GM12864 (cell line): Measurements from ENCODE around the gene PTRH2.
"Not testable (repeated sequence)": the region's sequence is repeated elsewhere in the genome, so short reads cannot be mapped to it uniquely, and the experiment has no call there.

Experiments used
- DNase-seq: peaks from one replicate; pipeline ENCODE4 v3.0.0-alpha.2; 2011; ENCODE audit warnings: low read depth
- H3K4me3 ChIP-seq: 2 replicates; pipeline ENCODE4 v1.5.1; 2011; ENCODE audit warnings: mild to moderate bottlenecking, low read depth, low read length, control low read depth
- CTCF ChIP-seq: IDR thresholded peaks from 2 replicates; pipeline ENCODE4 v1.5.1; 2011; ENCODE audit warnings: low read depth, mild to moderate bottlenecking, moderate library complexity, low read length, control low read depth, inconsistent platforms; ENCODE audit errors: missing control alignments

The PTRH2 gene

GRCh38 chr17:59675231-59675630, 32.0 kb downstream of the PTRH2 start:
- no peak for DNase-seq
- no peak overlapping the region for H3K4me3 ChIP-seq
- no peak for TF ChIP-seq CTCF

- no peak for DNase-seq
- TF ChIP-seq CTCF: no peak
- no peak overlapping the region for H3K4me3 ChIP-seq
Observed at GRCh38 chr17:59671386-59671785, 35.8 kb downstream of the PTRH2 start.

- no peak for TF ChIP-seq CTCF
- no peak overlapping the region for H3K4me3 ChIP-seq
- no peak for DNase-seq
Observed at GRCh38 chr17:59669944-59670343, 37.3 kb downstream of the PTRH2 start.

GRCh38 chr17:59669411-59669810, 37.8 kb downstream of the PTRH2 start:
- no peak overlapping the region for H3K4me3 ChIP-seq
- DNase-seq: no peak
- no peak for TF ChIP-seq CTCF

GRCh38 chr17:59668816-59669215, 38.4 kb downstream of the PTRH2 start:
- no peak for DNase-seq
- H3K4me3 ChIP-seq: no peak overlapping the region
- TF ChIP-seq CTCF: no peak

- TF ChIP-seq CTCF: no peak
- DNase-seq: no peak
- no peak overlapping the region for H3K4me3 ChIP-seq
Observed at GRCh38 chr17:59666235-59666634, 41.0 kb downstream of the PTRH2 start.

GRCh38 chr17:59656624-59657023, 50.6 kb downstream of the PTRH2 start:
- not testable (repeated sequence) for H3K4me3 ChIP-seq, DNase-seq

- no peak for DNase-seq
- no peak for TF ChIP-seq CTCF
- no peak overlapping the region for H3K4me3 ChIP-seq
Observed at GRCh38 chr17:59652119-59652518, 55.1 kb downstream of the PTRH2 start.
